AML-193 (cell line): ENCODE data around the gene CACNA1D.
"Not testable (repeated sequence)": the region's sequence is repeated elsewhere in the genome, so short reads cannot be mapped to it uniquely, and the experiment has no call there.

Experiments
- DNase-seq, 2 experiments: peaks; one replicate each; lab custom pipeline; 2025; lab: John Stamatoyannopoulos, UW

The CACNA1D gene

DNA sequence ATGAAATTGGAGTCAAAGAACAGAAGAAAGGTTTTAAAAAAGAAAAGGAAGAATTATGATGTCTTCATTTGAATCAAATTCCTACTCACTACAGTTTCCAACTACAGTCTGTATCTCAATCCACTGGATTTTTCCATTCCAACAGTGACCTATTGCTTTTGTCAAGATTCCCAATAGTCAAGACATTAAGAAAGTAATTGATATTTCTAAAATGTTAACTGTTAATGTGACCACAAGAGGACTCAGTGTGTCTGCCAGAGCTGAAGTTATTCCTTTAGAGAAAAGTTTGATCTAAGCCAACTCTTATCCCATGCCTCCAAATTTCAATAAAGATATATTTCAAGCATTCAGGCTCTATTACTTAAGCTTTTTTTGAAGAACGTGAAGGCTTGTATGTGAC lies 163.2 kb downstream of the CACNA1D start:
- DNase-seq = no peak

DNA sequence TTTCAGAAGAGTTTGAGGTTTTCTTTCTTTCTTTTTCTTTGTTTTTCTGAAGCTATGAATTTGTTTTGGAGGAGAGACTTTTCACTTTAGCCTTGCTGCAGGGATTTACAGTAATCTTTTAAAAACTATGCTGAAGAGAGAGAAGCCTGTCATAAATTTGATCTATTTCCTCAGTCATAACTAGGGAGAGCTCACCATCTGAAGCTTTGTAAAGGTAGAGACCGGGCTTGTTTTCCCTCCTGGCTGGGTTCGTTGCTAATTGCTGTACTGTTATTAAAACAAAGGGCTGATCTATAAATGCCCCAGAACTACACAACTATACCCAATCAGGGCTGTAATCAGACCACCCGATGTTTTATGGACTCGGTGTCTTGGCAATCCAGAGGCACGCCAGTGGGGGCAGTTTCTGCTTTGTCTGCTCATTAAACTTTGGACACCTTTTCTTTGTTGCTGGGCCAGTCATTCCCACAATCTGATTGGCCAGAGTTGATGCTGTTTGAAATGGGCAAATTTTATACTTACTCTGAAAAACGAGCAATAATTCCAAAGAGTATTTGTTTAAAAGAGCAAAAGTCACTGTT lies 164.3 kb downstream of the CACNA1D start:
- DNase-seq = no peak

DNA sequence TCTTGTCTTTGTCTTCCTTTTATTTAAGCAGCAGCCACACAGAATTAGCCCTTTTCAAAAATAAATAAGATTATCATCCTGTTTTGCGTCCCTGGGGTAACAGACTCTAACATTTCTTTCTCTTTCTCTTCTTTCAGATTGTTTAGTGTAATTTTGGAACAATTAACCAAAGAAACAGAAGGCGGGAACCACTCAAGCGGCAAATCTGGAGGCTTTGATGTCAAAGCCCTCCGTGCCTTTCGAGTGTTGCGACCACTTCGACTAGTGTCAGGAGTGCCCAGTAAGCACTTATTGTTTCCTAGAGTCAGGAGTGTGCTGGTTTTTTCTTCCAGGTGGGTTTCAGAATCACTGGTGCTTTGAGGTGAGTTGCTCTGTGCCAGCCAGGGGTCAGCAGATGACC lies 165.6 kb downstream of the CACNA1D start:
- no peak for DNase-seq

DNA sequence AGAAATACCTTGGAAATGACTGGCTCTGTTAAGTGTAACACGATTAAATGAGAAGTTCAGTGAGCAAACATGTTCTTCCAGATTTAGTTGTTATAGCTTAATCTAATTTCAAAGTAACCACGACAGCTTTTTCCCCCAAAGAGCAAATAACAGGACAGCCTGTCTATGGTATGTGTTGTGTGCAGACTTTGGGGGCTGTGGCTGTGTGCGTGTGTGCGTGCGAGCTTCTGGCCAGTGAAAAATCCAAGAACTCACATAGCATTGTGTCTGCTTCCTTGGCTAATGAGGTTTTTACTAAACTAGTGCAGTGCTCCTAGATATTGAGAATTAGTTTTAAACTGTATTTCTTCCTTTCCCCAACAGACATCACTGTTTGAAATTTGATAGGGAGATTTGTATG lies 167.1 kb downstream of the CACNA1D start:
- no peak for DNase-seq

DNA sequence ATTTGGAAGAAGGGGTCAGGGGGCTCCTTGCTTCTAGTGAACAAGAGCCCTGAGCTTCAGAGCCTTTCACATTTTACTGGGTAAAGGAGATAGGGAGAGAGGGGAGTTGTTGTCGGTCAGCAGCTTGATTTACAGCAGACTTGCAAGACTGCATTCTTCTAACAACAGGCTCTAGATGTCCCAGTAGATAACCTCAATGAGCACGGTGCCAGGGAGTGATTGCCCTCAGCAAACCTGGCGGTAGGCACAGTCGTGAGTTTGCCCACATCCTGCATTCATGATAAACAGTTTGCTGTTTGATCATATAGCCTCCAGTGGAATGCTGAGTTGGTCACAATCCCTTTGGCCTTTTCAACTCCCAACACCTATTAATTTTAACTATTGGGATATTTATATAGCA lies 170.4 kb downstream of the CACNA1D start:
- DNase-seq = not testable (repeated sequence)

DNA sequence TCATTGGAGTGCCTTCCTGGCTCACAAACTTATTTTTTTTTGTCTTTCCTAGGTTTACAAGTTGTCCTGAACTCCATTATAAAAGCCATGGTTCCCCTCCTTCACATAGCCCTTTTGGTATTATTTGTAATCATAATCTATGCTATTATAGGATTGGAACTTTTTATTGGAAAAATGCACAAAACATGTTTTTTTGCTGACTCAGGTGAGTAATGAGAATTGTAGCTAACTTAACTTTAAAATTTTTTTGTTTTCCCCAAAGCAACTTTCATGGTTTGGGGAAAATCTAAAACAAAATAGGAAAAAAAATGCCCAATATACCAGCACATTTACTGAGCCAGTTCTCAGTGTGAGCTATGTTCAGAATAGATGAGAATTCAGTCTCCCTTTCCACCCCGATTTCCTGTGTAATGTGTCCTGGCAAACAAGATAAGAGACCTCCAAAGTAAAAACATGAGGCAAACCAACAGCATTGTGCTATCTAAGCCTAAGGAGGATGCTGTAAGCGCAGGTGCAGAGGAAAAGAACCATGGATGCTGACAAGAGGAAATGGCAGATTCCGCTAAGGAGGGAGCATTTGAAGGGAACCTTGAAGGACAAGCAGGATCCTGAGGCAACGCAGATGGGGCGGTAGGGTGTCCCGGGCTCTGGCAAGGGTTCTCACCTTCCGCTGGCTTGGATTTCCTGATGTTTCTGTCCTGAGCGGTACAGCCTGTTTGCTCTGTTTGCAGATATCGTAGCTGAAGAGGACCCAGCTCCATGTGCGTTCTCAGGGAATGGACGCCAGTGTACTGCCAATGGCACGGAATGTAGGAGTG lies 171.4 kb downstream of the CACNA1D start:
- DNase-seq = no peak

DNA sequence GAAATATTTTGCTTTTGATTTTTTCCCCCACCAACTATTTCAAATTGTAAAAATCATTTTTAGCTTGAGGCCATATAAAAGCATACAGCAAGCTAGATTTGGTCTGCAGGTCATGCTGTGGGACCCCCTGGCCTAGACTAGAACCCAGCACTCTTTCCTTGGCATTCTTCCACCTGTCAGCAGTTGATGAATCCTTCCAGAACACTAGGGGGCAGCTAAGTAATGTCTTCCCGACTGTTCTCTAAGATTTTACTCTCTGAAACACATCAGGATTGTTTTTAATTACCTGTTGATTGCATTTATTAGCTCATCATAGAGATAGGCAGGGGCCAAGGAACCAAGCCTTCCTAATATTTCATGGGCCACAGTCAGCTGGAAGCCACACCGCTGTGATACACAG lies 174.5 kb downstream of the CACNA1D start:
- peak in 1 of 2 experiments; percentile 2 for DNase-seq

DNA sequence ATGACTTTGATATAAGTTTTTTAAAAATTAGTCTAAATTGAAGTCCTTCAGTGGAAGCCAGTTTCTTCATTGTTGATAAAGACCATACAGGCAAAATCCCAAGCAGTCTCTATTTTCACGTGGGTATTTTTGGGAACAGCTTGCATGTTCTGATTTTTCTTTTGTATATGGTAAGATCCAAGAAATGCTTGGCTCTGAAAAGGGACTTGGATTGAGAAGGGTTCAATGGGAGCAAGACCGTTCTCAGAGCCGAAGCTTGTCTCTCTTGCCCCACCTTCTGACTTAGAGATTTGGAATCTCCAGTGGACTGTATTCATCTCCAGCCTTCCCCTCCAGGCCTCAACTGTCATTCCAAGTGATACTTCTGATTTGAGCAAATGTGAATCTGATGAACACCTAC lies 176.3 kb downstream of the CACNA1D start:
- no peak for DNase-seq

DNA sequence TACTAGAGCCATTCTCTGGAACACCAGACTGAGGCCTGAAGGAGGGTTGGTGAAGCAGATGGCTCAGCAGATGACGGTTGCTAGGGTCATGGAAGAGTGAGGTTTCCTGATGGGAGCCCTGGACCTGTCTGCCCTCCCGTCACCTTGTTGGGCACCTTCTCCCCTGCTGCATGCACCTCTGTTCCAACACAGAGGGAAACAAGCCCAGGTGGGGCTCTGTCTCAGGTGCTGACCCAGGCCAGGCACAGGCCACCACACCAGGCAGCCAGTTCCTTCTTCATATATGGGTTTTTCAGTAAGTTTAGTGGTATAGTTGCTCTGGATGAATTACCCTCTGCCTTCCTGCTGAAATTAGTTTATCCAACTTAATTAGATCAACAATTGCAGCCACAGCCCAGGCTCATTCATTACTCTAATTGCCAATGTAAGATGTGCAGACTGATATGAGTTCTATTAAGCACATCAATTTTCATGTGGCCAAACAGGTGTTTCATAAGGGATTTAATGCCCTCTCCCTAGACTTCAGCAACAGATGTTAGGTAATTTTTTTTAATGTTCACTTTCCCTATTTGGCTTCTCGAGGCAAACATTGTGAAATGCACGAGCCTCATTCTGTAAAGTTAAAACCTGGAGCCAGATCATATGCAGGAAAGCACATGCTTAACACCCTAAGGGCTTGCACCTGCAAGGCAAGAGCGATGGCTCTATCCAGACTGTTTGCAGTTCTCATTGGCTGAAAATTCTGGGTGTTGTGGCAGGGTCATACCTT lies 177.0 kb downstream of the CACNA1D start:
- DNase-seq = no peak

DNA sequence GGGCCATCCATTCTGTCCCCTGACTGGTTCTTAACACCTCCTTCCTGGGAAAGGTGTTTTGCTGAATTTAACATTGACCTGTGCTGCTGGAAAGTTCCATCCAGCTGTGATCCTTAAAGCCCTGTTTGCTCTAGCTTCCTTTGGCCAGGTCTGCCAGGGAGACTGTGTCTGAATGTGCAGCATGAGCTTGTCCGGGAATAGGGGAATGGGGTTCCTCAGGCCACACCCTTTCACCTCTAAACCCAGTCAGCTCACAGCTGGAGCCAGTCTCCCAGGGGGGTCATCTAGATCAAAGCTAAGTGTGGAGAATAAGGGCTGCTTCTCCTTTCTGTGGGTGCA lies 177.5 kb downstream of the CACNA1D start:
- DNase-seq = no peak

DNA sequence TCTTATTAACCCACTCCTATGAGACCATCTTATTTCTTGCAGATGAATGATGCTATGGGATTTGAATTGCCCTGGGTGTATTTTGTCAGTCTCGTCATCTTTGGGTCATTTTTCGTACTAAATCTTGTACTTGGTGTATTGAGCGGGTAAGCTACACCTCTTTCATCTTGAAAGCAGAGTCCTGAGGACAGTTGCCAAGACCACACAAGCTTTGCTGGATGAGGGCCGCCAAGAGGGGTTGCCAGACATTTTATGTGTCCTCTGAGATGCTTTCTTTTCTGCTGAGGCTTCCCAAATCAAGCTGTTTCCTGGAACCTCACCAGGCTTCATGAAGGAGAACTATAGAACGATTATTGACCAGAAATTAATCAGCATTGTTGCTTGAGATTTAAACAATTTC lies 178.6 kb downstream of the CACNA1D start:
- DNase-seq = no peak

DNA sequence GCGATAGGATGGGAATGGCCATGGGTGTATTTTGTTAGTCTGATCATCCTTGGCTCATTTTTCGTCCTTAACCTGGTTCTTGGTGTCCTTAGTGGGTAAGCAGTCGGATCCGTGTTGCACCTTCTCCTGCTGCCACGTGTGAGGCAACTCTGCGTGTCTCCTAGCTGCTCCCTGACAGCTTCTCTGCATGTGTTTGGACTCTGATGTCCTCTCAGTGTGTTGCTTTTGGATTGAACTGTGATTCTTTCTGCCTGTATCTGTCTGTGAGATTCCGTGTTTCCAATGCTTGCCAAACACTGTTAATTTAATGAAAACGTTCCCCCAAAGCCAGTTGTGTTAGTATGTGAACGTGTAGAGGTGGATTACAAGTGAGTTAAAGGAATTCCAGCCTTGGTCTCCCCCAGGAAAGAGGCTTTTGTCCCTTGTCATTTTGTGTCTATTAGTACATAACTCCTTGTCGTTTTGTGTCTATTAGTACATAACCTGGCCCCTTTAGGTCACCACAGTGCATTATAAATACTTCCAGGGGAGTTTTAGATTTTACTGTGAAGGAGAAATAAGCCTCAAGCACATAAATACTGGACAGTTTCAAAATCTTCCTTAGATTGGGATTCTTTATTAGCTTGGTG lies 179.4 kb downstream of the CACNA1D start:
- no peak for DNase-seq

DNA sequence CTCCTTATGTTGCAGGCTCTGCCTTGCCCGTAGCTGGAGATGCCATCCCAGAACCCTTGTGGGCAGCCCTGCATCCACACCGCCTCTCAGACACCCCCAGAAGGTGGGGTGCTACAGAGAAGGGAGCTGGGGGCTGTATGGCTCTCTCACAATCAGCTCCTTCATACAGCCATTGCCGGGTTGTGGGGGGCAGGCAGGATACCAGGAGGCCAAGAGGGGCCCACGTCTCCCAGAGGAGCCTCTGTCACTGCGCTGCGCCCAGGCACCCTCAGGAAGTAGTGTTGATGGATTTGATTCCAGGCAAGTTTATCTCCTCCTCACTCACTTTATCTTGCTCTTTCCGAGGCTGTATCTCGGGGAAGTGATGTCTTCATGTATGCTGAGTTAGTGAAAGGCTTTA lies 180.2 kb downstream of the CACNA1D start:
- DNase-seq = no peak

DNA sequence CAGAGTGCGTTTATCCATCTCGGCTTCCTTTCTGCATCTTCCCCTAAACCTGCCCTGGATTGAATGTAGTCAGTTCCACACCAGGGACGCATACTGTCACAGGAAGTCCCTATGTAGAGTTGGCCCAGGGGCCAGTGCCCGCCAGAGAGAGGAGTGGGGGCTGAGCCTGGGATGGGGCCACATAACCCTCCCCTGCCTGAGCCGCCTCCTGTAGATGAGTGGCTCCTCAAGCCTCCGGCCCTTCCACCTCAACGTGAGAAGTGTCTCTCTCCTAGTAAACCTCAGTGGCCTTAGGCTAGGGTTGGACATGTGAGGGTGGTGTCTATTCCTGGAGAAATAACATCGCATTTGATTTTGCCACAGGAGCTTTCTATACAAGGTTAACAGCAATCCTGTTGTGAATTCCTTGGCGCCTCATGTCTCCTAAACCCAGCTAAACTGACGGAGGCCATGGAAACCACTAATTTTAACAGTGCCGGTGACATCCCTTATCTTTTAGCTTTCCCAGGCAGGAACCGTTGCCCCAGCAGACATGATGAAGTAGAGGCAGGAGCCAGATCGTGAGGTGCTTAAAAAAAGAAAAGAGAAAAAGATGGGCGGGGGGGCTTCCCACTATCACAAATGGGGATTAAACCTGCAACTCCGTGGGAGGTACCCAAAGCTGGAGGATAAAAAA lies 180.7 kb downstream of the CACNA1D start:
- DNase-seq = no peak

DNA sequence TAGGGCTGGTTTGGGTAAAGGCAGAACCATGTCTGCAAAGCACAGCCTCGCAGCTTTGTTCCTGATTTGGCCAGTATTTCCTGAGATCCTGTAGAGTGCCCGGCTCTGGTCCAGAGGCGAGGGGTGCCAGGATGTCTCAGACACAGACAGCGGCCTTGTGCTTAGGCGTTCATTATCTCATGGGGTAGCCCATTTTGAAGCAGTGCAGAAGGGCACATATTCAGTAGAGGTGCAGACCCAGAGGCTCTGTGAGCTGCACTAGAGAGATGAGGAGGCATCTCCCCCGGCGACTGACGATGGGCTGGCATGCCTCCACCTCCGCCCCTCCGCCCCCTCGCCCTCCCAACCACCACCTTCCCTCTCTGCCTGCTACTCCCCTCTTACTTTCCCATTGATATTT lies 181.5 kb downstream of the CACNA1D start:
- no peak for DNase-seq

DNA sequence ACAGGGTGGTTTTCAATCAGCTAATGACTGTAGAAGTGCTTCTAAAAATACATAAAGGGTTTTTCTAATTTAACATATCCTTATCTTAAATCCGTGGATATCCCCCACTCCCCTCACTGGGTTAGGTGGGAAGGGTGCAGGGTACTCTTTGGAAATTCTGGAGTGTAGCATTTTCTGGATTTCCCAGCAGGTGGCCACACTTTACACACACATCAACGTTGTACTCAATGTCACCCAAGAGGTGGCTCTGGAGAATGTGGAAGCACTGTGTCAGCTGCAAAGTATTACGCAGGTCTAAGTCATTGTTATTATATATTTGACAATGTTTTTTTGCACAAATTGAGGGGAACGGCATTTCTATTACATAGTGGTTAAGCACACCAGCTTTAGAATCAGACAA lies 183.0 kb downstream of the CACNA1D start:
- peak; percentile 2 to 27 for DNase-seq

DNA sequence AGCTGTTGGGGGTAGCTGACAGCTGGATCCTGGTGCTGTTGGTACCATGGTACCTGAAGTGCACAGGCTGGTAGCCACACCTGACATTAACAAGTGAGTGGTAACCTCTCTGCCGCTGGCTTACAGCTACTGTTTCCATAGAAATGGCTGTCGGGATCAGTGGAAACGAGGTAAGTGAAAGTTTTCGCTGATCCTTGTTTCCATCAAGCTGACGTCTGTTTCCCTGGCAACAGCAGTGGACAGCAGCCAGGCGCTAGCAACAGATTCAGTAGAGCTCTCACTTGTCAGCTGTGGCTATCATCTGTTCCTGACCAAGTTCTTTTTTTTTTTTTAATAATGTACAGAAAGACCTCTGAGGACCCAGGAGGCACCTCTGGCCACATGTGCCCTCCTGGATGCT lies 185.6 kb downstream of the CACNA1D start:
- DNase-seq = no peak

DNA sequence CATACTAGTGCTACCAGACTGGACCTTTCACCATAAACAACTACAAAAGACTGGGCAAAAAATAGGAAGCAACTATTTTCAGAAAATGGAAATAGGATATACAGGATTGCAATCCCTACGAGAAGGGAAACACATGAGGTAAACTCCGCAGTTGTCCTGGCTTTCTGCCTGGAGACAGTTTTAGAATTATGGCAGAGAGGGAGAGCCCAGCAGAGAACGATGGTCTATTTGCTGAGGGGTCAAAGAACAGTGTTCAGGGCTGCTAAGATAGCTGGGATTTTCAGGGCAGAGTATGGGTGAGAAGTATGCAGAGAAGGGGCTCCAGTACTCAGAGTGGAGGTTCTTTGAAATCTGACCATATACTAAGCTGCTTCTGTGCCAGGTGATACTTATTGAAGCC lies 188.4 kb downstream of the CACNA1D start:
- DNase-seq = no peak

DNA sequence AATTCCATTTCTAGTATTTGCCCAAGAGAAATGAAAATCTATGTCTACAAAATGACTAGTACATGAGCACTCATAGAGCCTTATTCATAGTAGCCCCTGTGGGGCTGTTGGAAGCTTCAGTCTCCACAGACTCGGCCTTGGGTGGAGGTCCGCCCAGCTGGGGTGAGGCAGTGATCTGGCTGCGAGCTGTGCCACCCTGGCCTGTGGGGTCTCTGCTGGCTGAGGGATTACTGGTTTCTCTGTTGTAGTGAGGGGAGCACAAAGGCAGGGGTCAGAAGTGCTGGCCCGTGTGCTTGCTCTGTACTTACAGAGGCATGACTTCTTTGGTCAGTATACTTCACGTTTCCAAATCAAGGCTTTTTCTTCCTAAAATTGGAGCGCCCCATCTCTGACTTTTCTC lies 193.7 kb downstream of the CACNA1D start:
- DNase-seq = no peak

DNA sequence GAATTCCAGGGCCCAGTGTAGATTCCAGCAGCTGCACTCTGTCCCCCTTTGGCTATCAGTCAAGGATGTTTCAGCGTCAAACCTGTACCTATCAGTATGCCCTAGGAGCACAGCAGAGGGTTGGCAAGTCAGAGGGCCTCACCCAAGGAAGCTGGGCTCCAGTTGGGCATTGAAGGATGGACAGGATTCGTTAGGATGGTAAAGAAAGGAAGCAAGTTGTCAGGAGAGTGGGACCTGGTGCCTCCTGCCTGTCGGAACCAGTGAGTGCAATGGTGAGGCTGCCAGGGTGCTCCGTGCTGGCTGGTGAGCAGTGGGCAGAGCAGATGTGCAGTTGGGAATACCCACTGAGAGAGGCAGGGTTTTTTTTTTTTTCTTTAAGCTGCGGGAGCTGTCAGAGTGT lies 194.6 kb downstream of the CACNA1D start:
- no peak for DNase-seq

DNA sequence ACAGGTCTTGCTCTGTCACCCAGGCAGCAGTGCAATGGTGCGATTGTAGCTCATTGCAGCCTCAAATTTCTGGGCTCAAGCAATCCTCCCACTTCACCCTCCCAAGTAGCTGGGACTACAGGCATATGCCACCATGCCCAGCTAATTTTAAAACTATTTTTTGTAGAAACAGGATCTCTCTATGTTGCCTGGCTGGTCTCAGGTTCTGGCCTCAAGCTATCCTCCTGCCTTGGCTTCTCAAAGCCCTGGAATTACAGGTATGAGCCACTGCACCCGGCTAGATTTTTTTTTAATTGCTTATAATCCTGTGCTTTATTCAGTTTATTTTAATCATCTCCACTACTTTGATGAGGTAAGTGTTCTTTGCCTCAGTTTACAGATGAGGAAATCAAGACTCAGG lies 195.3 kb downstream of the CACNA1D start:
- DNase-seq = no peak

DNA sequence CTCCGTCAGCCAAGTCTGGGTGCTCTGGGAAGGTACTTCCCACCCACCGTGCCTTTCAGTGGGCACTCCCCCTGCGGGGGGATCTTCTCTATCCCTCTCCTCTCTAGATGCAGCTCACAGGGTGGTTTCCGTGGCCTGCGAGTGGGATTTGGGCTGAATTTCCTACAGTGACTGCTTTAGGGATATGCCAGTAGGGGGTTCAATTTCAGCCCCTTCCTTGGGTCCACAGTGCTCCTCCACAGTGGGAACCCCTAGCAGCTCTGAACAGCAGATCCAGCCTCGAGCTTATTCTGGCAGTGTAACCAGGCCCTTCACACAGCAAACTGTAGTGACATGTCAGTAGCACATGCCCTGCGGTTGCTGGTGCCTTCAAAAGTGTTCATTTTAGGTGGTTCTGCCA lies 196.1 kb downstream of the CACNA1D start:
- no peak for DNase-seq
